Immature natural killer cell (primary cell): ENCODE data around the gene SDK1. TPM values are rescaled to one million over a fixed set of nuclear protein-coding genes. Genes with fewer than 3 reads are reported as not detected.
A peak's percentile ranks its signal among the peaks of the same experiment; 100 is the strongest.

ENCODE experiments used
- DNase-seq, 3 donors: peaks; one replicate each; pipeline ENCODE4 v3.0.0; 2022; ENCODE audit warnings: mixed read lengths in 1 of 3
- H3K27ac Mint-ChIP-seq, 6 donors: one replicate each; pipeline ENCODE4 v1.8.0; 2020; ENCODE audit warnings: mixed read lengths in 6 of 6, mild to moderate bottlenecking in 5 of 6, inconsistent platforms in 4 of 6, moderate library complexity in 3 of 6
- H3K27me3 Mint-ChIP-seq, 3 donors: one replicate each; pipeline ENCODE4 v1.8.0; 2020 to 2021; ENCODE audit warnings: low read depth in 3 of 3, mild to moderate bottlenecking in 3 of 3, mixed read lengths in 3 of 3, moderate library complexity in 3 of 3, inconsistent platforms in 1 of 3
- H3K36me3 Mint-ChIP-seq, 3 donors: one replicate each; pipeline ENCODE4 v1.8.0; 2020; ENCODE audit warnings: mixed read lengths in 3 of 3, inconsistent platforms in 2 of 3, mild to moderate bottlenecking in 2 of 3
- H3K4me1 Mint-ChIP-seq, 2 donors: one replicate each; pipeline ENCODE4 v1.8.0; 2020; ENCODE audit warnings: inconsistent platforms in 2 of 2, mild to moderate bottlenecking in 2 of 2, mixed read lengths in 2 of 2, moderate library complexity in 1 of 2
- H3K4me3 Mint-ChIP-seq, 5 donors: one replicate each; pipeline ENCODE4 v1.8.0; 2020; ENCODE audit warnings: mild to moderate bottlenecking in 5 of 5, mixed read lengths in 5 of 5, inconsistent platforms in 3 of 5, moderate library complexity in 3 of 5
- H3K9me3 Mint-ChIP-seq, 6 donors: one replicate each; pipeline ENCODE4 v1.8.0; 2020; ENCODE audit warnings: mild to moderate bottlenecking in 6 of 6, mixed read lengths in 6 of 6, inconsistent platforms in 4 of 6, moderate library complexity in 3 of 6
- polyA plus RNA-seq, 3 donors: library from polyadenylated mRNA; unstranded; fragments of 300-500 nt; fragmentation: Illumina TruSeq; gene quantifications; one replicate each; pipeline ENCODE4 v1.2.3, GENCODE V29; 2021

The SDK1 gene
- polyA plus RNA-seq = not detected

- peaks cover 17 to 41% (median 37%) of the 10 kb centered on the region in 3 donors for H3K27me3 Mint-ChIP-seq
- peak within 1 kb of the TSS in 2 of 6 donors; percentile 49 to 60 for H3K27ac Mint-ChIP-seq
- H3K9me3 Mint-ChIP-seq = peaks cover 0 to 2% (median 0%) of the 10 kb centered on the region in 6 donors
- peak within 1 kb of the TSS; percentile 71 to 82 (median 74) for H3K4me3 Mint-ChIP-seq
- peaks cover 0 to 4% (median 0%) of the 10 kb centered on the region in 3 donors for H3K36me3 Mint-ChIP-seq
- peaks cover 16 to 17% of the 10 kb centered on the region in 2 donors for H3K4me1 Mint-ChIP-seq
- peak; percentile 91 to 93 (median 92) for DNase-seq
These were observed at the start of gene SDK1 for GRCh38 chr7:3300651-3301448. Gene SDK1, plus strand, starts transcription at chr7:3301252. Its CDS starts 335 bp downstream, at chr7:3301587.

GRCh38 chr7:3254718-3255117 lies 46.3 kb upstream of the SDK1 start:
- Mint-ChIP-seq H3K4me3 (no peak overlapping the region), H3K27ac (no peak overlapping the region), H3K36me3 (no peaks in the 10 kb centered on the region), H3K9me3 (no peaks in the 10 kb centered on the region), H3K4me1 (no peaks in the 10 kb centered on the region), H3K27me3 (peaks cover 2 to 4% (median 4%) of the 10 kb centered on the region in 3 donors)
- no peak for DNase-seq

- Mint-ChIP-seq H3K36me3 (no peaks in the 10 kb centered on the region), H3K27ac (no peak overlapping the region), H3K9me3 (no peaks in the 10 kb centered on the region), H3K4me3 (peak overlapping the region in 4 of 5 donors; percentile 11 to 63 (median 44)), H3K4me1 (no peaks in the 10 kb centered on the region), H3K27me3 (peaks cover 3 to 14% (median 11%) of the 10 kb centered on the region in 3 donors)
- DNase-seq = no peak
These were observed 41.2 kb upstream of the SDK1 start for GRCh38 chr7:3259711-3260400.

GRCh38 chr7:3260401-3260715 lies 40.7 kb upstream of the SDK1 start:
- H3K4me3 Mint-ChIP-seq = peak overlapping the region in 4 of 5 donors; percentile 11 to 63 (median 44)
- H3K4me1 Mint-ChIP-seq = no peaks in the 10 kb centered on the region

GRCh38 chr7:3264693-3265339 lies 36.2 kb upstream of the SDK1 start:
- H3K36me3 Mint-ChIP-seq = no peaks in the 10 kb centered on the region
- no peaks in the 10 kb centered on the region for H3K4me1 Mint-ChIP-seq
- H3K9me3 Mint-ChIP-seq = no peaks in the 10 kb centered on the region
- peaks cover 3 to 22% (median 11%) of the 10 kb centered on the region in 3 donors for H3K27me3 Mint-ChIP-seq
- no peak overlapping the region for H3K27ac Mint-ChIP-seq
- H3K4me3 Mint-ChIP-seq = no peak overlapping the region
- DNase-seq = no peak

More at GRCh38 chr7:3260401-3260715, 40.7 kb upstream of the SDK1 start:
- no peak overlapping the region for H3K27ac Mint-ChIP-seq
- DNase-seq = no peak
- H3K9me3 Mint-ChIP-seq = no peaks in the 10 kb centered on the region
- no peaks in the 10 kb centered on the region for H3K36me3 Mint-ChIP-seq
- H3K27me3 Mint-ChIP-seq = peaks cover 3 to 14% (median 12%) of the 10 kb centered on the region in 3 donors

GRCh38 chr7:3265388-3265787 lies 35.7 kb upstream of the SDK1 start:
- Mint-ChIP-seq H3K9me3 (no peaks in the 10 kb centered on the region), H3K4me1 (no peaks in the 10 kb centered on the region), H3K27me3 (peaks cover 3 to 22% (median 11%) of the 10 kb centered on the region in 3 donors), H3K36me3 (no peaks in the 10 kb centered on the region), H3K27ac (no peak overlapping the region), H3K4me3 (no peak overlapping the region)
- no peak for DNase-seq

- Mint-ChIP-seq H3K4me3 (no peak overlapping the region), H3K27ac (no peak overlapping the region), H3K27me3 (peaks cover 2 to 20% (median 10%) of the 10 kb centered on the region in 3 donors), H3K36me3 (no peaks in the 10 kb centered on the region), H3K9me3 (no peaks in the 10 kb centered on the region), H3K4me1 (no peaks in the 10 kb centered on the region)
- no peak for DNase-seq
These were observed 34.8 kb upstream of the SDK1 start for GRCh38 chr7:3266240-3266639.

GRCh38 chr7:3267966-3268690 lies 32.9 kb upstream of the SDK1 start:
- no peak overlapping the region for H3K27ac Mint-ChIP-seq
- H3K4me3 Mint-ChIP-seq = no peak overlapping the region
- no peaks in the 10 kb centered on the region for H3K9me3 Mint-ChIP-seq
- no peak for DNase-seq
- H3K4me1 Mint-ChIP-seq = no peaks in the 10 kb centered on the region
- no peaks in the 10 kb centered on the region for H3K36me3 Mint-ChIP-seq
- H3K27me3 Mint-ChIP-seq = peaks cover 0 to 22% (median 2%) of the 10 kb centered on the region in 3 donors

- no peak for DNase-seq
- no peaks in the 10 kb centered on the region for H3K36me3 Mint-ChIP-seq
- H3K27me3 Mint-ChIP-seq = peaks cover 0 to 14% (median 2%) of the 10 kb centered on the region in 3 donors
- H3K4me1 Mint-ChIP-seq = no peaks in the 10 kb centered on the region
- no peak overlapping the region for H3K27ac Mint-ChIP-seq
- H3K9me3 Mint-ChIP-seq = no peaks in the 10 kb centered on the region
- no peak overlapping the region for H3K4me3 Mint-ChIP-seq
These were observed 30.7 kb upstream of the SDK1 start for GRCh38 chr7:3270362-3270761.

- H3K27me3 Mint-ChIP-seq = peaks cover 0 to 11% (median 2%) of the 10 kb centered on the region in 3 donors
- H3K4me1 Mint-ChIP-seq = no peaks in the 10 kb centered on the region
- H3K27ac Mint-ChIP-seq = no peak overlapping the region
- no peaks in the 10 kb centered on the region for H3K36me3 Mint-ChIP-seq
- H3K9me3 Mint-ChIP-seq = no peaks in the 10 kb centered on the region
- DNase-seq = no peak
- H3K4me3 Mint-ChIP-seq = no peak overlapping the region
These were observed 29.8 kb upstream of the SDK1 start for GRCh38 chr7:3271298-3271697.

- Mint-ChIP-seq H3K4me1 (no peaks in the 10 kb centered on the region), H3K9me3 (no peaks in the 10 kb centered on the region), H3K36me3 (no peaks in the 10 kb centered on the region), H3K27ac (no peak overlapping the region), H3K27me3 (peaks cover 0 to 8% (median 2%) of the 10 kb centered on the region in 3 donors), H3K4me3 (no peak overlapping the region)
- DNase-seq = no peak
These were observed 28.3 kb upstream of the SDK1 start for GRCh38 chr7:3272691-3273141.

- H3K4me1 Mint-ChIP-seq = no peaks in the 10 kb centered on the region
- no peak overlapping the region for H3K27ac Mint-ChIP-seq
- H3K4me3 Mint-ChIP-seq = no peak overlapping the region
- H3K9me3 Mint-ChIP-seq = no peaks in the 10 kb centered on the region
- H3K36me3 Mint-ChIP-seq = no peaks in the 10 kb centered on the region
- DNase-seq = no peak
- H3K27me3 Mint-ChIP-seq = peaks cover 0 to 4% (median 2%) of the 10 kb centered on the region in 3 donors
These were observed 26.9 kb upstream of the SDK1 start for GRCh38 chr7:3274131-3274530.
